ENCODE data around the gene SUMF1. TPM values are rescaled to one million over a fixed set of nuclear protein-coding genes. Genes with fewer than 3 reads are reported as not detected.
A peak's percentile ranks its signal among the peaks of the same experiment; 100 is the strongest.

Gene SUMF1
- total and polyA plus RNA-seq, 2 of the 4 experiments (the other 2 are of a cell fraction) = 26.3 to 38.4 TPM

- Histone ChIP-seq H4K8ac (ENCODE audit: low read depth in 2 of 2, low read length in 2 of 2) (no peak overlapping the region), H2AK5ac (ENCODE audit: low read depth, low read length) (no peak overlapping the region), H2BK120ac (ENCODE audit: low read depth, low read length) (no peak overlapping the region), H3K56ac (ENCODE audit: extremely low read depth, insufficient read depth, low read length) (no peak overlapping the region), H3K4me2 (ENCODE audit: low read depth, low read length) (no peak overlapping the region), H2AFZ (replicated peaks; ENCODE audit: low read length, poor library complexity) (no peak overlapping the region), H3K4me3 (ENCODE audit: insufficient read depth, low read depth, low read length) (no peak overlapping the region), H3K79me1 (ENCODE audit: low read depth in 1 of 2, low read length in 2 of 2) (no peaks in the 10 kb centered on the region), H2BK20ac (ENCODE audit: low read depth, low read length) (no peak overlapping the region), H2BK5ac (ENCODE audit: low read depth, low read length, poor library complexity, severe bottlenecking) (no peak overlapping the region), H3K27ac (ENCODE audit: insufficient read depth, low read length) (no peak overlapping the region), H3K4ac (ENCODE audit: low read depth, low read length) (no peak overlapping the region), H3K14ac (replicated peaks; ENCODE audit: low read depth, low read length) (no peak overlapping the region), H2AK9ac (replicated peaks; ENCODE audit: low read depth, low read length, poor library complexity) (no peak overlapping the region), H4K91ac (ENCODE audit: insufficient read depth, low read depth, low read length) (no peak overlapping the region), H4K20me1 (ENCODE audit: insufficient read depth, low read length) (no peaks in the 10 kb centered on the region), H3K27me3 (ENCODE audit: control insufficient read depth, insufficient read depth, low read length) (peaks cover 16% of the 10 kb centered on the region), H3K9me3 (ENCODE audit: control insufficient read depth, insufficient read depth, low read length) (no peaks in the 10 kb centered on the region), H3K9me1 (ENCODE audit: insufficient read depth, low read length) (no peaks in the 10 kb centered on the region), H4K5ac (ENCODE audit: low read depth, low read length) (no peak overlapping the region), H3K23ac (ENCODE audit: low read depth, low read length) (no peak overlapping the region), H3K9ac (ENCODE audit: low read depth, low read length) (no peak overlapping the region), H3K36me3 (ENCODE audit: control insufficient read depth, insufficient read depth, low read length) (no peaks in the 10 kb centered on the region), H3K4me1 (ENCODE audit: control insufficient read depth, insufficient read depth, low read length) (peaks cover 4% of the 10 kb centered on the region), H3K18ac (ENCODE audit: low read depth, low read length) (no peak overlapping the region), H2BK15ac (ENCODE audit: low read depth, low read length) (no peak overlapping the region)
- BruUV-seq (replicated peaks) = no TSS peak
- ChIA-PET POLR2A (ENCODE audit: unreplicated experiment) (no interaction called here), CTCF (no interaction called here)
- TF ChIP-seq MAFK (IDR thresholded peaks at IDR 0.05; ENCODE audit: low read depth, low read length) (peak; percentile 40; the same call in 1 of the 2 replicates), MAZ (IDR thresholded peaks at IDR 0.05; ENCODE audit: borderline replicate concordance, low read depth, low read length) (no peak)
- ATAC-seq (ENCODE audit: low read depth) (no peak), DNase-seq (no peak)
- in situ Hi-C loops (cut with MboI; ENCODE audit: low sequenced_read_pairs) (no loop called here), dilution Hi-C loops (cut with HindIII; ENCODE audit: low sequenced_read_pairs, unreplicated experiment) (no loop called here), intact Hi-C loops (cut with micrococcal nuclease) (no loop called here)
- 30% methylated on average over 1 of the region's 1 CpG; no CpG with 5 or more reads in 1 of the 2 experiments for WGBS, 2 experiments (ENCODE audit: extremely low coverage in 2 of 2, insufficient read length in 1 of 2)
Measured at GRCh38 chr3:4471907-4472306, 4.8 kb upstream of the SUMF1 start.
